Muscle of back (tissue), 11 donors: Measurements from ENCODE around the gene EXTL1. TPM values are rescaled to one million over a fixed set of nuclear protein-coding genes. Genes with fewer than 3 reads are reported as not detected.

Experiments used
- DNase-seq, 3 donors: peaks; one replicate each; pipeline versions ENCODE4 v3.0.0 to v3.0.0-alpha.2; 2013
- polyA plus RNA-seq, 10 donors: library from polyadenylated mRNA; unstranded; fragments of 120-200 nt; gene quantifications; one replicate each; pipeline ENCODE4 v1.2.1, GENCODE V29; 2013; ENCODE audit not compliant: insufficient read length in 10 of 10

EXTL1 gene
- polyA plus RNA-seq, 10 donors, result 1.7 to 7.3 (median 3.2) TPM

DNA sequence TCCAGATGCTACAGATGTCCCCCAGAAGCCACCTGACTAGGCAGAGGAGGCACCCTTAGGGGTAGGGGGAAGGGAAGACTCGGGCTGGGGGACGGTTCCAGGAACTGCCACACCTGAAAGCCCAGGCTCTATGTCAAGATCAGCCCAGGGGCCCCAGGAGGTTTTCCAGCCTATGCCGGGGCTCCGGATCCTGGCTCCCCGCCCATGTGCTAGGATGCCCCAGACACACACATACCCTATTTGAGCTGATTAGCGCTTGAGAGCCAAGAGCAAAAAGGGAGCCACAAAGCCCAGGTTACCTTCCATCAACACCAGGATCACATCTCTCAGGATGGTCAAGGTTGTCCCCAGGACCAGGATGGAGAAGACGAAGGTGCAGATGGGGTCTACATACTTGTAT lies 19.8 kb downstream of the EXTL1 start:
- DNase-seq, result no peak

DNA sequence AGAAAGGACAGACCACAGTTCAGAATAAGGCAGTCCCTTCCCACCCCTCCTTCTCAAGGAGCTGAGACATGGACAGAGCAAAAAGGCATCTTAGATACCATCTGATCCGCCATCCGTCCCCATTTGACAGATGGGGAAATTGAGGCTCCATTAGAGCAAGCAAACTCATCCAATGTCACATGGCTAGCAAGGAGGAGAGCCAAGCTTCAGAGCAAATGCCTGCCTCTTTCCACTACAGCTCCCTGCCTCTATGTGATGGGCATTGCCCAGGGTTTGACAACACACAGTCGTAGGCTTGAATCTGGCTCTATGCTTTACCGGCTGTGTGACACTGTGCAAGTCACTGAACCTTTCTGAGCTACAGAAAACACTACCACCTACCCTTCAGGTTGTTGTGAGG lies 20.4 kb downstream of the EXTL1 start:
- DNase-seq, result no peak

DNA sequence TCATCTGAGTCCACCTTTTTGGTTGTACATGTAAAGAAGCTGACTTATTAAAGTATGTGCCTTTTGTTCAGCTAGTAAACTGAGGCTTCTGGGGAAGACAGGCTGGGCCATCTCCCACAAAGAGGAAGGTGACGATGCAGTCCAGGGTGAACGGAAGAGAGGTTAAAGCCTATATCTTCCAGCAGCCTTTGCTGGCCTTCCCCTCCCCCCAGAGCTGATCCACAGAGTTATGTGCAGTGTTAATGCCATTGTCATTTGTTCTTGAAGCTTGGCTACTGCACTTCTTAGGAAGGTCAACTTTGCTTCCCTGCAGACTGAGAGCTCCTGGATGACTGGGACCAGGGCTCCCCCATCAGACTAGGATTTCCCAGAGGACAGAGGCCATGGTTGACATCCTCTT lies 22.2 kb downstream of the EXTL1 start:
- no peak for DNase-seq

DNA sequence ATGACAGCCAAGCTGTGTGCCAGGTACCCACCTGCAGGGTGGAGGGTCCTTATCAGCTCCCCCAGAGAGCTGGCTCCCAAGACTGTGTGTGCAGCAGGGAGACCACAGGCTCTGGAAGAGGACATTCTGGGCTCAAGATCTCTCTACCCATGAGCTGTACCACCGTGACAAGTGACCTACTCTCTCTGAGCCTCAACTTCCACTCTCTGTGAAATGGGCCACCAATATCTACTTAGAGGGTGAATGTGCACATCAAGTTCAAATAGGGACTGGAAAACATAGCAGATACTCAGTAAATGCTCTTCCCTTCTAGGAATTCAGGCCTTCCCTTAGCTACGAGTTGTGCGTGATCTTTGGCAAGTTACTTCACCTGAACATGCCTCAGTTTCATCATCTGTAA lies 22.8 kb downstream of the EXTL1 start:
- DNase-seq, result no peak

DNA sequence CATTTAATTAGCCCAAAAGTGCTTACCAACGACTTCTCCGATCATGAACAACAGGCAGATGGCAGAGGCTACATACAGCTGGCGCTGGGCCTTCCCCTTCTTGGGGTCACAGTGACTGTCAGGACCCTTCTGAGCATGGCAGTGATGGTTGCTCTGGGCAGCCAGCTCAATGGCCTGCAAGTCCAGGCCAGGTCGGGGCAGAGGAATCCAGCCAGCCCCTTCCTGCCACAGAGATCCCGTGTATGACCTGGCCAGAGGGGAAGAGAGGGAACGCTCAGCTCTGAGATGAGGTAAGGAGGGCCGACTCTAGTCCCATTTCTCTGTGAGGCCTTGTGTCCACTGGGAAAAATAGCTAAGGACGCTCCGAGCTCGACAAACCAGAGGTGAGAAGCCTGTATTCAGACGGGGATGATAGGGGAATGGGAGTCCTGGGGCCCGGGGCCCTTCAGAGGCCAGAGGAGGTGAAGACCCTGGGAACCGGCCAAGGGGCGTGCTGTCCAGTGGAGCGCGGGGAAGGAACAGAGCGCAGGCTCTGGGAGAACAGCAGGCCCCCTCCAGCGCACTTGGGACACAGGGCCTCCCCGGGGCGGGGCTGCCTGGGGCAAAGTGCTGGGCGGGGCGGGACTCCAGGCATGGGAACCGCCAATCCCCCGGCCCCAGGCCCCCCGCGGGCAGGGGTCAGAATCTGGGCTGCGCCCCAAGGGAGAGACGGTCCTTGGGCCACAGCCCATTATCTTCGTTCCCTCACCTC lies 23.6 kb downstream of the EXTL1 start:
- no peak for DNase-seq

DNA sequence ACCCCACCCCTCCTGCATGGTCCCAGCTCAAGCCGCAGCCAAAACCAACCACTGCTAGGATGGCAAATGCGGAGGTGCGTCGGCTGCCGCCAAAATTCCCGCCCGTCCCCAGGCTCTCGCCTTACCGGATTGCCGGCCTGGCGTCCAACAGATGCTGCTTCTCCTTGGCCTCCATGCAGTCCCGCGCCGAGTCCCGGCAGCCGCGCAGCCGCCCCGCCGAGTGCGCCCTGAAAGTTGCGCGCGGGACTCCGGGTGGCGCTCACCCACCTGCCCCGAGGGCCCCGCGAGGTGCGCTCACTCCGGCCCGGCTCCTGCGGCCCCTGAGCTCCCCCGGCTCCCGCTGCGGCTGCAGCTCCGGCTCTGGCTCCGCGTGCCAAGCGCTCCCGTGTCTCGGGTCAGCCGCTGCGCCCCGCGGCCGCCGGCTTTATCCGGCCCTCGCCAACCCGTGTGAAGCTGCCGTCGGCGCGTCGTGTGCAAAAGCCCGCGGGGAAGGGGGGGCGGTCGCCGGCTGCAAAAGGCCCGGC lies 24.2 kb downstream of the EXTL1 start, which contains the start of gene SLC30A2:
SLC30A2 (minus strand) TSS at position 397 of the 524 bp plus-strand sequence; CDS start at position 175, 222 bp downstream.
- DNase-seq, result peak in 1 of 3 donors; percentile 56

DNA sequence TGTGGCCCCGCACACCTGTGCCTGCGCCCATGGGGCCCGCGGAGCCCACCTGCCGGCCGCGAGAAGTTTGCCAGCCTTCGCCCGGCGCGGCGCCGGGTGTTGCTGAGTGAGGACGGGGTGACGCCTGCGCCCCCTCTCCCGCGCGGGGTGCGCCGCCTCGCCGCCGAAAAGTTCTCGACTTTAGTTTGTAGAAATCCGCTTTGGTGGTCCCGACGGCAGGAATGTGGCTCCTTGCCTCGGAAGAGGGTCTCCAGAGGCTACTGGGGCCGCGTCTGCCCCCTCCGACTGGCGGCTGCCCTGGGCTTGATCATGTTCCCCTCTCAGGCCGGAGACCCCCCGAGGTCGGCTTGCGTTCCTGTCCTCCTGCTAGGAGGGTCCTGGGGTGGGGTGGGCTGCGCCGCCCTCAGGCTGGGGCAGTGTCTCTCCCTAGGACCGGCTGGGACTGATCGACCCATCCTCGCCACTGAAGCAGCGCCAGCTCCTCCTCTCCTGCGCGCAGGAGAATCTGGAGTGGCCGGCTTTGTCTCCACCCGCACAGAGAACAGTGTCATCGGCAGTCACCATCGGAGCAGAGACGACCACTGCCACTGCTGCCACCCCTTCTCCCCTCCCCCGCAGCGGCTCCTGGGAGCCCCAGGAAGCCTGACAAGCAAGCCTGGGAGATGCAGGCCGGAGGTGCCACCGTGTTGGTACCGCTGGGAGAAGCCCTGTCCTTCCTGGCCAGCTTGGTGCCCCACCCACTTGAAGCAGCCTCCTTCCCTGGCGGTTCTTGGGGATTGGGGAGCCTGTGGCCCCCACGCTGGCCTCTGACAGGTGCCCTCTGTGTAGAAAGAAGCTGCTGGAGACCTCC lies 24.9 kb downstream of the EXTL1 start:
- DNase-seq, result no peak

DNA sequence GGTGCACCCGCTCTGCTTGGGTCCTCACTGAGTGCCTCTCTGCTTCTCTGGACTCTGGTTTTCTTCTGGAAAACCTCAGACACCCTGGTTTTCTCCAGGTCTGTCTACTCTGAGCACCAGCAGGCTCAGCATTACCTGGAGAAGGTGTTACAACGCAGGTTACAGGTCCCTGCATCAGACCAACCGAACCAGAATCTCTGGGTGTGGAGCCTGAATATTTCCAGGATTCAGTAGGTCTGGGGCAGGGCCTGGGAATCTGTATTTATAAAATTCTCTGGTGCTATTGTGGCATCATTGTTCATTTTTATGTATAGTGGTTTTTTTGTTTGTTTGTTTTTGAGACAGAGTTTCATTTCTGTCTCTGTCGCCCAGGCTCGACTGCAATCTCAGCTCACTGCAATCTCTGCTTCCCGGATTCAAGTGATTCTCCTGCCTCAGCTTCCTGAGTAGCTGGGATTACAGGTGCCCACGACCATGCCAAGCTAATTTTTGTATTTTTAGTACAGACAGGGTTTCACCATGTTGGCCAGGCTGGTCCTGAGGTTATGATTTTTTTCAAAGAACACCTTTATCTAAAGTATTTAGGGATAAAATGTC lies 25.8 kb downstream of the EXTL1 start:
- DNase-seq, result no peak

DNA sequence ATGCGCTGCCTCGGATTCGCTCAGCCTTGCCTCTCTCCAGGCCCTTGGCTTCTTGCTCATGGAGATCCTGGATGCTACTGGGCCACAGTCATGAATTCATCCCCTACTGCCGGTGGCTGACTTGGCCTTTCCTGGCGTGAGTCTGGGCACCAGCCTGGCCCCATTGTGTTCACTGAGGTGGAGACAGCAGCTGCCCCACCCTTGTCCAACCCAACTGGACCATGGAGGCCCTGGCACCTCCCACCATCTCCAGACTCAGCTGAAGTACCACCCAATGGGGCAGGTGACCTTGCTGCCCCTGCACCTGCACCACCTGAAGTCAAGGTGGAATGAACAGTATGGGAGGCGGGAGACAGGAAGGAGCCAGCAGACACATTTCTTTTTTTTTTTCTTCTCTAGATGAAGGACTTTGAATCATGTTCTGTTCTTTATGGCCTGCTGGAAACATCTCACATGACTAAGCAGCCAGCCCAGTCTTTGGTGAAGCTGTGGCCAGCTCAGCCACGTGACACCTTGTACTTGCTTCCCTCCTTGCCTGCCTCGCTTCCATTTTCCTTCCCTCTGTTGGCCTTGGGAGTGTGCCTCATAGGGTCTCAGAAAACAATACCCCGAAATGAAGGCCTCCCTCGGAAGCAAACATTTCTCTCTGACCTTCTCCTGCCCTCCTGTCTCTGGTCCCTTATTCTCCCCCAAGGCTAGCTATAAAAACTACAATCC lies 28.1 kb downstream of the EXTL1 start:
- DNase-seq, result no peak

DNA sequence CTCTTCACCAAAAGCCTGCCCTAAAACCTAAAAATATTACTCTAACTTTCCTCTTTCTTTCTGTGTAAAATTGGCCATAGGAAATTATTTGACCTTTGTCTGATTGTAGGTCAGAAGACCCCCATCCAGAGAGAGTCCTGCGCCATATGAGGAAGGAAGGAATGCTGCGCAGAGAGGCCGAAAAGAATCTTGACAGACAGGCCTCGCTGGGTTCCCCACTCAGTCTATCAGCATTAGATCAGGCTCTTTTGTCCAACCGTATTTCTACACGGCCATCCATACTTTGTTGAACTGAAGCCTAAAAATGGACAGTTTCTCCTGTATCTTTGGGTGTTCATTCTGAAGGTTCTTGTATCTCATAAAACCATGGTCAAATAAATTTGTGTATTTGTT lies 28.7 kb downstream of the EXTL1 start:
- no peak for DNase-seq

DNA sequence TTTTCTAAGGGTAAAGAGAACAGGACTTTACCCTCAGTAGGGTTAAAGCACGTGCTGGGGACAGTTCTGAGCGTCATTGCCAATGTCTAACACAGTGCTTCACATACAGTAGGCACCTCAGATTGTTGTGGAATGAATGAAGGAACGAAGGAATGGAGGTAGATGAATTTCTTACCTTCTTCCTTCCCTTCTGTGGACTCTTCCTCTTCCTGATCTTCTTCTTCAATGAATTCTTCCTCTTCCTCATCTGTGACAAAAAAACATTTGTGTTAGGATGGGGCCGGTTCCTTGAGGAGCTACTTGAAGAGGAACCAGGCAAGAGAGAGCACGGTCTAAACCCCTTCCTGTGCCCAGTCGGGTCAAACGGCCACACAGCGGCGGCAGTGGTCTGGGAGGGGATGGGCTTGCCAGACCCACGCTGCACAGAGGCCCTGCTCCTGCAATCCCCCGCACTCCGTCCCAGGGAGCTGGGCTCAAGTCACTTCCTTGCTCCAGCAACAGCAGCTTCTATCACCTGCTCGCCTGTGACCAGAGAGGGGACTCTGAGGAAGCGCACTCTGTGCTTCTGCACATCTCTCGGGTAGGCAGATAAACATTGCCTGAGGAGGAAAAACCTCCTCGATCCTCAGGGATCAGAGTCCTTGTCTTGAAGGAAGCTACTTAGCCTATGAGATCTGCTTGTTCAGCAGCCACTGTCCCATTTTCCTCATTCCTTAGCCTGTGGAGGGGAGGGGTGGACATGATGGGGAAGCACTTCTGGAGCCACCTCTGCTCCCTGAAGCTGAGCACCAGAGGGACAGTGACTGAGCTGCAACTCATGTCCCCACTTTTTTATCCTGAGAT lies 32.4 kb downstream of the EXTL1 start:
- no peak for DNase-seq

DNA sequence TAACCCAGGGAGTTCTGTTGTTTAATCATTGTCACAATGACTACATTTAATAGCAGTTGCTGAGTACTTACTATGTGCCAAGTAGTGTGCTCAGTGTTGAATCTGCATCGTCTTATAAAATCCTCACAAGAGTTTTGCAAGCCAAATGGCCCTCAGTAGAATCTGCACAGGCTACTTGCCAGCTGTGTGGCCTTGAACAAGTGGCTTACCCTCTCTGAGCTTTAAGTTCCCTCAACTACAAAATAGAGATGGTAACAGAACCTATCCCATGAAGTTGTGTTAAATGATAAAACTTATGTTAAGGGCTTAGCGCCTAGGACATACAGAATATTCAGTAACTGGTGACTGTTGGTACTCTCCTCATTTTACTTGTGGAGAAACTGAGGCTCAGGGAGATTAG lies 33.5 kb downstream of the EXTL1 start:
- no peak for DNase-seq

DNA sequence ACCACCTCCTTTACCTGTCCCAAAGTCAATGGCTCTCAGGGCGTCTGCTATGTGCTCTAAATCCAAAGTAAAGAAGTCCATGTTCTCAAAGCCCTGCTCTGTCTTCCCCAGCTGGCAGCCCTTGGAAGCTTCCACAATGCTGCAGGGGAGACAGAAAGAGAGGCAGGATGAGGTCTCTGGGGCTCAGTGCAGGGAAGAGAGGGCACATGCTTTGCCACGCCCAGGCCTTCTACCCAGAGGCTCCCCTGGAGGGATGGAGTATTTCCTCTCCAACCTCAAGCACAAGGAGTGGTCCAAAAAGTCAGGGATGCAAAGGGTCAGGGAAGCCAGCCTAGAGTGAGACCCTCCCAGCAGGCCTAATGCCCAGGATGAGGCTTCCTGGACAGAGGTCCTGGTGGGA lies 35.6 kb downstream of the EXTL1 start:
- no peak for DNase-seq

DNA sequence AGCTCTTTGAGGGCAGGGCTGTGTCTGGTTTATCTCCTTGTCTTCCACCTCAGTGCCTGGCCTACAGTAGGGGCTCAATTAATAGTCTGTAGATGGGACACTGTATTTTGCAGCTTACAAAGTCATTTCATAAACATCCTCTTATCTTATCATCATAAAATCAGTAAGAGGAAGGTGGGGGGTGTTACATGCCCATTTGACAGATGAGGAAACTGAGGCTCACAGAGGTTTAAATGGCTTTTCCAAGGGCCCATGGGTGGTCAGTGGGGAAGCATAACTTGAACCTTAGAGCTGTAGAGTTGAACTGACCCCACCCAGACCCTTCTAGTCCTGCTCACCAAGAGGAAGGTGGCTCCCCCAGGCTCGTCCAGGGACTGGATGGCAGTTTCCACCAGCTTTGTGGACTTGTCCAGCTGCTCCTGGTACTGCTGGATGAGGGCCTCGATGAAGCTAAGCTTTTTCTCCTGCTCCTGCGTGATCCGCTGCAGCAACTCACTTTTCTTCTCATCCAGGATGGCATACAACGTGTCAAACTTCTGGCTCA lies 36.5 kb downstream of the EXTL1 start:
- no peak for DNase-seq

DNA sequence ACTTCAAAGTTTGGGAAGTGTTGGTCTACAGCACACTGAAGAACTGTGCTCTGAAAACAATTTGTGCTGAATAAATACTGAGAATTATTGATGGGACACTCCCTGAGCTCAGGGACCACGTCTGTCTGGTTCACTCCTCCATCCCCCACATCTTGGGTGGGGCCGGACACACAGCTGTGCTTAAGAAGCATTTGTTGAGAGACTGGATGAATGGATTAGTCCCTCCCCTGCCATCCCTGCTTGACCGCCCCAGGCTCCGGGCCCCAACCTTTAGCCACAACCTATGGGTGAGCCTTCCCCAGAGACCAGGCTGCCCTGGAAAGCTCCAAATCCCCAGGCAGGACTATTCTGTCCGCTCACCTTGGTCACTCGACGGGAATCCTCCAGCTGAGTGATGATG lies 38.3 kb downstream of the EXTL1 start:
- DNase-seq, result no peak

DNA sequence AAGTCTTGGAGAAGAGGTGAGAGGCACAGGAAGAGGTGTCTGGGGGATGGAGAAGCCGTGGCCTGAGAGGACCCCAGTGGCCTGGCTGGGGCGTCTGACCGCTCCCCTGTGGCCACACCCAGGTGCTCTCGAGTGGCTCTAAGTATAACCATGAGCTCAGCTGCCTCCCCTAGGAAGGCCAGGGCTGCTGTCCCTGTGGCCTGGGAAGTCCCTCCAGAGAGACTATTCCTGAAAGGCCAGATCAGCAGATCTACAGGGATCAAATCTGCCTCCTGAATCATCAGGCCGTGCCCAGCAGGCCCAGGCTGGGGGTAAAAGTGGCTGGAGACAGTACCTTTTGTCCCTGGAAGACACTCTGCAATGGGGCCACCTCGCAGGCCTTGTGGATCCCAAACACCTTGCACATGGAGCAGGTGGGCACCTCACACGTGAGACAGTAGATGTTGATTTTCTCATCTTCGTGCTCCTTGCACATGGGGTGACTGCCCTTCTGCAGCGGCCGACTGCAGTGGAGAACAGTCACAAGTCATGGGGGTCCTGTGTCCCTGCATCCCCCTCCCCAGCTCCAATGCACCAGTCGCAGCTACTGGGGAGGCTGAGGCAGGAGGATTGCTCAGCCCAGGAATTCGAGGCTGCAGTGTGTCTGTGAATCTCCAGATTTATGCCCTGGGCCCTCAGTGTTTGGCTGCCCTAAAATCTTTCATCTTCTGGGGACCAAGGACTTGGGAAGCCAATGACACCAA lies 39.4 kb downstream of the EXTL1 start:
- DNase-seq, result no peak

DNA sequence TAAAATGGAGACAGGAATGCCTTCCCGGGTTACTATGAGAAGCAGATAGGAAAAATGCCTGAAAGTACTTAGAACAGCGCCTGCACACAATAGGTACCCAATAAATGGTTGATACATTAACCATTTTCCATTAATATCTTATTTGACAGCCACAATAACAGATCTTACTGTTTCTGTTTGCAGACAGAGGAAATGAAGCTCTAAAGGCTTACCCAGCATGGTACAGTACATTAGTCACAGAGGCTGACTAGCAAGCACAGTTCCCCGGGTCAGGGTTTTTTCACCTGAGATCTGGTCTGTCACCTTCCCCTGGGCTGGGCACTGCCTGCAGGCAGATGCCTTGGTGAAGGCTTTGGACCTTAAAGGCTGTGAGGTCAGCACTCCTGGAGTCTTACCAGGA lies 43.0 kb downstream of the EXTL1 start:
- DNase-seq, result no peak

DNA sequence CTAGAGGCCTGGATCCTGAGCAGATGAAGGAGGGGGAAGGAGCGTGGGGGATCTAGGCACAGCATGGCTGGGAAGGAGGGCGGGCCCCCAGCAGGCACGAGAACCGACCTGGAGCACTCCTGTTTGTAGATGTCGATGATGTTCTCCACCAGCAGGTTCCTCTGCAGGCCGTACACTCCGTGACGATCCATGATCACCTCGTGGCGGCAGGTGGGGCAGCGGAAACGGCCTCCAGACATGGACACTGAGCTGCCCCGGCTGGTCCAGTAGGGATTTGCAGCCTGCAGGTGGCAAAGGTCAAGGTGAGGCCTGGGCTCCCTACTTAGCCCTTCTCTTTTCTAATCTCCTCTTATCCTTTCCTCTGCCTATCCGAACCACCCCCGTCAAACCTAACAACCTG lies 44.6 kb downstream of the EXTL1 start:
- no peak for DNase-seq

DNA sequence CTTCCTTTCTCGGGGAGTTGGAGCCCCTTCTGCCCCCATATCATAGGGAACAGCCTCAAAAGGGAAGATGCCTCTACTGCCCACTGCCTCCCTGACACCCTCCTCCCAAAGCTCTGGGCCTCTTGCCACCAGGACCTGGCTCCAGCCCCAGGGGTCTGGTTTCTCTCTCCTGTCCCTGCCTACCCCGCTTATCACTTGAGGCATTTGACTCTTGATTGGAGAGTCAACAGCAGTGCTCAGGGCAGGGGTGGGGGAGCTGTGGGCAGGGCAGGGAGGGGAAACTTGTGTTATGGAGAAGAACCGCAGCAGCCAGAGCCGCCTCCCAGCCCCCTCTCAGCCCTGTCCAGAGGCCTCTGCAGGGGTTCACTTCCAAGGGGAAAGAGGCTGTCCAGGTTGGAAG lies 45.3 kb downstream of the EXTL1 start:
- DNase-seq, result peak in 1 of 3 donors; percentile 31

DNA sequence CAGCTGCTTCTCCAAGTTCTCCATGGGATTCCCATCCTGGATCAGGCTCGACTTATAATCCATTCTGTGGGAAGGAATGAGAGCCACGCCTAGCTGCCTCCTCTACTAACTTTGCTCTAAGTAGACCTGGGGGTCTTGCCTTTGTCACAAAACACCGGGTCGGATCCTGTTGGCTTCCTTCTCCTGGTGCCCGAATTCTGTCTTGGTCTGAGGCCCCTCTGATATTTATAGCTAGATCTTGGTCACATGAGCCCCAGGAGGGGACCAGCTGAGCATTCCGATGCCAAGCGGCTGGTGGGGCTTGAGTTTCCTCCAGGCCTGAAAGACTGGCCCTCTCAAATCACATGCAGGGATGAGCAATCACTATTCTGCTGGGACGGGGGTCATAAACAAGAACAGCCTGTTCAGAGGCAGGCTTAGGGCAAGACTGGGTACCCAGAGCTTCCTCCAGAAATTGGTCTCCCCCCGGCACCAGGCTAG lies 45.9 kb downstream of the EXTL1 start, which contains the start of gene TRIM63:
TRIM63 (minus strand) TSS at position 199 of the 480 bp plus-strand sequence; CDS start at position 63, 136 bp downstream.
- peak; percentile 22 to 69 (median 37) for DNase-seq
